Panc1 (cell line): Measurements from ENCODE around the gene GNAQ.

Source experiments
- TF ChIP-seq, protein P1 (sequence below): fragments of 450-650 bp; IDR thresholded peaks from 2 replicates; pipeline ENCODE4 v1.5.1; 2017; ENCODE audit warnings: mild to moderate bottlenecking
- TF ChIP-seq, protein P2 (sequence below), 2 experiments: IDR thresholded peaks; 2 replicates each; pipeline ENCODE4 v1.6.1; 2011 to 2012; ENCODE audit warnings: low read depth in 2 of 2, control low read depth in 1 of 2, low read length in 1 of 2, mild to moderate bottlenecking in 1 of 2, moderate library complexity in 1 of 2; ENCODE audit not compliant: insufficient read depth in 1 of 2

DNA sequence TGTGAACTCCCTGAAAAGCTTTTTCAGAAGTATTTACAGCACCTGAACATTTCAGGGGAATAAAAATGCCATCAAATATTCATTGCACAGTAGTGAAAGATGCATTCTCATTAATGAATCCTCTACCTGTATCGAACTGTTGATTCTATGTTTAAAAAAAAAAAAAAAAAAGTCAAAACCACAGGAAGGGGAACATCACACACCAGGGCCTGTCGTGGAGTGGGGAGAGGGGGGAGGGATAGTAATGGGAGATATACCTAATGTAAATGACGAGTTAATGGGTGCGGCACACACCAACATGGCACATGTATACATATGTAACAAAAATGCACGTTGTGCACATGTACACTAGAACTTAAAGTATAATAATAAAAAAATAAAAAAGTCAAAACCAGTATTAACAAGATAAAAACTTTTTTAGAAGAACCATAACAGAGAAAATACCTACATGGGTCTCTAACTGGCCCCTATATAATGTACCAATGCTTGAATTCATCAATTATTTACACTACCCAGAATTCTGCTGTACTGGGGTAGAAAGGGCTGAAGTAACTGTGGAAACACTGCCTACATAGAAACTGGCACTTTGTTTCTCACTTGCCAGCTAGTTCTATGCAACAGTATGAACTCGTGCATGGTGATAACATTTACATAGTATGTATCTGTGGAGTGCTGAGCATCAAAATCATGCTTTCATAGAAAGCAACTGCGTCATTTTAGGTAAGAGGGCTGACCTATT is 48.9 kb downstream of the GNAQ start:
- TF ChIP-seq, protein P1, sequence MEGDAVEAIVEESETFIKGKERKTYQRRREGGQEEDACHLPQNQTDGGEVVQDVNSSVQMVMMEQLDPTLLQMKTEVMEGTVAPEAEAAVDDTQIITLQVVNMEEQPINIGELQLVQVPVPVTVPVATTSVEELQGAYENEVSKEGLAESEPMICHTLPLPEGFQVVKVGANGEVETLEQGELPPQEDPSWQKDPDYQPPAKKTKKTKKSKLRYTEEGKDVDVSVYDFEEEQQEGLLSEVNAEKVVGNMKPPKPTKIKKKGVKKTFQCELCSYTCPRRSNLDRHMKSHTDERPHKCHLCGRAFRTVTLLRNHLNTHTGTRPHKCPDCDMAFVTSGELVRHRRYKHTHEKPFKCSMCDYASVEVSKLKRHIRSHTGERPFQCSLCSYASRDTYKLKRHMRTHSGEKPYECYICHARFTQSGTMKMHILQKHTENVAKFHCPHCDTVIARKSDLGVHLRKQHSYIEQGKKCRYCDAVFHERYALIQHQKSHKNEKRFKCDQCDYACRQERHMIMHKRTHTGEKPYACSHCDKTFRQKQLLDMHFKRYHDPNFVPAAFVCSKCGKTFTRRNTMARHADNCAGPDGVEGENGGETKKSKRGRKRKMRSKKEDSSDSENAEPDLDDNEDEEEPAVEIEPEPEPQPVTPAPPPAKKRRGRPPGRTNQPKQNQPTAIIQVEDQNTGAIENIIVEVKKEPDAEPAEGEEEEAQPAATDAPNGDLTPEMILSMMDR = no peak
- TF ChIP-seq, protein P2, sequence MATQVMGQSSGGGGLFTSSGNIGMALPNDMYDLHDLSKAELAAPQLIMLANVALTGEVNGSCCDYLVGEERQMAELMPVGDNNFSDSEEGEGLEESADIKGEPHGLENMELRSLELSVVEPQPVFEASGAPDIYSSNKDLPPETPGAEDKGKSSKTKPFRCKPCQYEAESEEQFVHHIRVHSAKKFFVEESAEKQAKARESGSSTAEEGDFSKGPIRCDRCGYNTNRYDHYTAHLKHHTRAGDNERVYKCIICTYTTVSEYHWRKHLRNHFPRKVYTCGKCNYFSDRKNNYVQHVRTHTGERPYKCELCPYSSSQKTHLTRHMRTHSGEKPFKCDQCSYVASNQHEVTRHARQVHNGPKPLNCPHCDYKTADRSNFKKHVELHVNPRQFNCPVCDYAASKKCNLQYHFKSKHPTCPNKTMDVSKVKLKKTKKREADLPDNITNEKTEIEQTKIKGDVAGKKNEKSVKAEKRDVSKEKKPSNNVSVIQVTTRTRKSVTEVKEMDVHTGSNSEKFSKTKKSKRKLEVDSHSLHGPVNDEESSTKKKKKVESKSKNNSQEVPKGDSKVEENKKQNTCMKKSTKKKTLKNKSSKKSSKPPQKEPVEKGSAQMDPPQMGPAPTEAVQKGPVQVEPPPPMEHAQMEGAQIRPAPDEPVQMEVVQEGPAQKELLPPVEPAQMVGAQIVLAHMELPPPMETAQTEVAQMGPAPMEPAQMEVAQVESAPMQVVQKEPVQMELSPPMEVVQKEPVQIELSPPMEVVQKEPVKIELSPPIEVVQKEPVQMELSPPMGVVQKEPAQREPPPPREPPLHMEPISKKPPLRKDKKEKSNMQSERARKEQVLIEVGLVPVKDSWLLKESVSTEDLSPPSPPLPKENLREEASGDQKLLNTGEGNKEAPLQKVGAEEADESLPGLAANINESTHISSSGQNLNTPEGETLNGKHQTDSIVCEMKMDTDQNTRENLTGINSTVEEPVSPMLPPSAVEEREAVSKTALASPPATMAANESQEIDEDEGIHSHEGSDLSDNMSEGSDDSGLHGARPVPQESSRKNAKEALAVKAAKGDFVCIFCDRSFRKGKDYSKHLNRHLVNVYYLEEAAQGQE (IDR thresholded peaks at IDR 0.05; ENCODE audit: insufficient read depth in 1 of 2, low read depth in 2 of 2, low read length in 1 of 2) = no peak
